Measurements from ENCODE around the gene ZNRF1.

DNA sequence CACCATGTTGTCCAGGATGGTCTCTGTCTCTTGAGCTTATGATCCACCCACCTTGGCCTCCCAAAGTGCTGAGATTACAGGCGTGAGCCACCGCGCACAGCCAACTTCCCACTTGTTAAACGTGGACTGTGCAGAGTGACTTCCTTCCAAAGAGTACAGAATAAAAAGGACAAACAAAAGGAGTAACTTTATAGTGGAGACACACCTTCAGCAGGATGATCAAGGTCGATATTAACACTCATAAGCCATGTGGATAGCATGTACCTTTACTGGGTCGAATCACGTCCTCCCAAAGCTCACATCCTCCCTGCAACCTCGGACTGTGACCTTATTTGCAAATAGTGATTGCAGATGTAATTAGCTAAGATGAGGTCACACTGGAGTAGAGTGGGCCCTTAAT, 139.4 kb downstream of the ZNRF1 start:
- TF ChIP-seq POLR2A (IDR thresholded peaks at IDR 0.05; ENCODE audit: low read depth) (no peak), POLR2AphosphoS5 (IDR thresholded peaks at IDR 0.05) (no peak), EP300 (IDR thresholded peaks at IDR 0.05) (no peak)
- TF ChIP-seq, protein P1, sequence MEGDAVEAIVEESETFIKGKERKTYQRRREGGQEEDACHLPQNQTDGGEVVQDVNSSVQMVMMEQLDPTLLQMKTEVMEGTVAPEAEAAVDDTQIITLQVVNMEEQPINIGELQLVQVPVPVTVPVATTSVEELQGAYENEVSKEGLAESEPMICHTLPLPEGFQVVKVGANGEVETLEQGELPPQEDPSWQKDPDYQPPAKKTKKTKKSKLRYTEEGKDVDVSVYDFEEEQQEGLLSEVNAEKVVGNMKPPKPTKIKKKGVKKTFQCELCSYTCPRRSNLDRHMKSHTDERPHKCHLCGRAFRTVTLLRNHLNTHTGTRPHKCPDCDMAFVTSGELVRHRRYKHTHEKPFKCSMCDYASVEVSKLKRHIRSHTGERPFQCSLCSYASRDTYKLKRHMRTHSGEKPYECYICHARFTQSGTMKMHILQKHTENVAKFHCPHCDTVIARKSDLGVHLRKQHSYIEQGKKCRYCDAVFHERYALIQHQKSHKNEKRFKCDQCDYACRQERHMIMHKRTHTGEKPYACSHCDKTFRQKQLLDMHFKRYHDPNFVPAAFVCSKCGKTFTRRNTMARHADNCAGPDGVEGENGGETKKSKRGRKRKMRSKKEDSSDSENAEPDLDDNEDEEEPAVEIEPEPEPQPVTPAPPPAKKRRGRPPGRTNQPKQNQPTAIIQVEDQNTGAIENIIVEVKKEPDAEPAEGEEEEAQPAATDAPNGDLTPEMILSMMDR (IDR thresholded peaks at IDR 0.05): no peak
